ENCODE results near the gene CCND2. TPM values are rescaled to one million over a fixed set of nuclear protein-coding genes. Genes with fewer than 3 reads are reported as not detected.

CCND2 gene
- total and polyA plus RNA-seq, 2 of the 8 experiments (the other 6 are each of a cell fraction or from before 2014, with no cell fraction given) = 41.7 to 223 TPM

GRCh38 chr12:4224206-4224889 is 49.2 kb upstream of the CCND2 start:
- no peaks in the 10 kb centered on the region; a peak in 3 of 7 replicates for H3K4me1 ChIP-seq (replicated peaks in 1 of 4; ENCODE audit: control insufficient read depth in 3 of 4, insufficient read depth in 4 of 4, low read length in 3 of 4)
- no peak overlapping the region for H2BK120ac ChIP-seq (replicated peaks; ENCODE audit: low read depth, low read length)
- WGBS, 2 experiments (ENCODE audit: extremely low coverage in 1 of 2, insufficient coverage in 1 of 2, insufficient read length in 1 of 2, insufficient replicate concordance in 2 of 2, low coverage in 1 of 2, low lambda C conversion rate in 2 of 2, missing lambda C conversion rate in 1 of 2) = 89% methylated on average over 15 of the region's 15 CpGs; no CpG with 5 or more reads in 1 of the 2 experiments
- no peak for TF ChIP-seq CTBP2 (IDR thresholded peaks at IDR 0.05; ENCODE audit: borderline replicate concordance, insufficient read depth, insufficient read length, low read length)
- TF ChIP-seq POLR2A (IDR thresholded peaks at IDR 0.05; ENCODE audit: control extremely low read depth in 1 of 2, low read depth in 2 of 2, low read length in 2 of 2) = no peak
- TF ChIP-seq EP300 (IDR thresholded peaks at IDR 0.05; ENCODE audit: borderline replicate concordance in 1 of 2, low read depth in 2 of 2, low read length in 2 of 2) = no peak
- no peak for TF ChIP-seq SP4 (IDR thresholded peaks at IDR 0.05; ENCODE audit: low read length)
- TF ChIP-seq SIN3A (conservative IDR thresholded peaks at IDR 0.05 in 1 of 2, IDR thresholded peaks at IDR 0.05 in 1 of 2; ENCODE audit: low read depth in 1 of 2, low read length in 2 of 2) = no peak
- no peak for TF ChIP-seq SIRT6 (IDR thresholded peaks at IDR 0.05; ENCODE audit: low read length)
- TF ChIP-seq SUZ12 (IDR thresholded peaks at IDR 0.05; ENCODE audit: low read length) = no peak
- no peak for TF ChIP-seq TAF1 (IDR thresholded peaks at IDR 0.05; ENCODE audit: low read depth, low read length)
- no peak for TF ChIP-seq ZNF274 (IDR thresholded peaks at IDR 0.05; ENCODE audit: borderline replicate concordance, extremely low read depth, low read length)
- no peak for TF ChIP-seq SAP30 (IDR thresholded peaks at IDR 0.05; ENCODE audit: insufficient read depth, insufficient replicate concordance, low read length)
- no peak for TF ChIP-seq TEAD4 (IDR thresholded peaks at IDR 0.05; ENCODE audit: low read depth, low read length)
- no peak for TF ChIP-seq HDAC2 (IDR thresholded peaks at IDR 0.05; ENCODE audit: borderline replicate concordance in 1 of 2, low read depth in 2 of 2, low read length in 2 of 2)

More at GRCh38 chr12:4224206-4224889, 49.2 kb upstream of the CCND2 start:
- H2AK5ac ChIP-seq (ENCODE audit: low read depth, low read length) = no peak overlapping the region
- no peak overlapping the region for H2BK12ac ChIP-seq (ENCODE audit: low read depth, low read length)
- POLR2A ChIA-PET (ENCODE audit: partially characterized antibody) = interaction anchor here (1.6 to 1.7 kb wide), 2 partner anchors 11 to 21 kb away, joined by 3 read pairs; no protein-coding TSS in a partner anchor
- H3K18ac ChIP-seq (ENCODE audit: extremely low read depth, low read length) = no peak overlapping the region
- FAIRE-seq (no peak), DNase-seq (ENCODE audit: low read depth in 1 of 2, low spot score in 2 of 2) (peak in 1 of 2 experiments; percentile 31)
- H3K23ac ChIP-seq (ENCODE audit: insufficient read length) = no peak overlapping the region
- H3K56ac ChIP-seq (replicated peaks; ENCODE audit: insufficient read length, low read depth, low read length) = no peak overlapping the region
- H2BK15ac ChIP-seq (ENCODE audit: low read length) = no peak overlapping the region
- no peak overlapping the region for H2BK20ac ChIP-seq (ENCODE audit: low read length)
- no peak overlapping the region for H3K4me3 ChIP-seq (ENCODE audit: extremely low read depth in 1 of 4, insufficient read depth in 2 of 4, low read depth in 3 of 4, low read length in 4 of 4)
- H3K27ac ChIP-seq (ENCODE audit: low read depth, low read length) = no peak overlapping the region
- no peaks in the 10 kb centered on the region for H3K79me2 ChIP-seq (ENCODE audit: control insufficient read depth in 1 of 2, insufficient read depth in 2 of 2, low read length in 2 of 2)
- no peak overlapping the region for H3K9ac ChIP-seq (replicated peaks in 1 of 4; ENCODE audit: extremely low read depth in 1 of 4, low read depth in 3 of 4, low read length in 3 of 4)
- H3K9me3 ChIP-seq (ENCODE audit: insufficient read depth in 2 of 2, low read depth in 1 of 2, low read length in 1 of 2) = 0 out of 4 replicates have a peak, but pooled peaks cover 0 to 2% of the 10 kb centered on the region in 2 experiments
- H2AFZ ChIP-seq (ENCODE audit: low read length) = no peak overlapping the region
- no peaks in the 10 kb centered on the region; a peak in 1 of 7 replicates for H3K27me3 ChIP-seq (replicated peaks in 1 of 4; ENCODE audit: control insufficient read depth in 3 of 4, extremely low read depth in 1 of 4, insufficient read depth in 3 of 4, low read length in 3 of 4)
- CTCF ChIA-PET (ENCODE audit: partially characterized antibody) = interaction anchor here (1.3 to 1.6 kb wide), 2 partner anchors 16 to 38 kb away, joined by 3 read pairs; no protein-coding TSS in a partner anchor
- H3K4ac ChIP-seq (replicated peaks; ENCODE audit: insufficient read length, low read depth, low read length) = no peak overlapping the region
- H3K14ac ChIP-seq (ENCODE audit: insufficient read length) = no peak overlapping the region
- no peak overlapping the region for H4K91ac ChIP-seq (replicated peaks; ENCODE audit: insufficient read length, low read length)
- no peaks in the 10 kb centered on the region for H3K23me2 ChIP-seq (ENCODE audit: low read depth, low read length)
- H3K36me3 ChIP-seq (ENCODE audit: control insufficient read depth in 2 of 4, insufficient read depth in 4 of 4, low read length in 3 of 4) = no peaks in the 10 kb centered on the region
- H4K8ac ChIP-seq (ENCODE audit: extremely low read depth, insufficient read depth, low read length) = no peak overlapping the region
- H4K20me1 ChIP-seq (replicated peaks in 1 of 2; ENCODE audit: control insufficient read depth in 1 of 2, insufficient read depth in 2 of 2, low read length in 2 of 2) = no peaks in the 10 kb centered on the region
- H3K4me2 ChIP-seq (ENCODE audit: insufficient read depth in 1 of 2, low read depth in 2 of 2, low read length in 2 of 2) = no peak overlapping the region
- H2BK5ac ChIP-seq (ENCODE audit: low read depth, low read length) = no peak overlapping the region
- H4K5ac ChIP-seq (ENCODE audit: insufficient read length, low read depth, low read length) = no peak overlapping the region
- H3K79me1 ChIP-seq (ENCODE audit: low read depth, low read length) = no peaks in the 10 kb centered on the region
